ENCODE measurements around the gene HES2.

Gene HES2

DNA sequence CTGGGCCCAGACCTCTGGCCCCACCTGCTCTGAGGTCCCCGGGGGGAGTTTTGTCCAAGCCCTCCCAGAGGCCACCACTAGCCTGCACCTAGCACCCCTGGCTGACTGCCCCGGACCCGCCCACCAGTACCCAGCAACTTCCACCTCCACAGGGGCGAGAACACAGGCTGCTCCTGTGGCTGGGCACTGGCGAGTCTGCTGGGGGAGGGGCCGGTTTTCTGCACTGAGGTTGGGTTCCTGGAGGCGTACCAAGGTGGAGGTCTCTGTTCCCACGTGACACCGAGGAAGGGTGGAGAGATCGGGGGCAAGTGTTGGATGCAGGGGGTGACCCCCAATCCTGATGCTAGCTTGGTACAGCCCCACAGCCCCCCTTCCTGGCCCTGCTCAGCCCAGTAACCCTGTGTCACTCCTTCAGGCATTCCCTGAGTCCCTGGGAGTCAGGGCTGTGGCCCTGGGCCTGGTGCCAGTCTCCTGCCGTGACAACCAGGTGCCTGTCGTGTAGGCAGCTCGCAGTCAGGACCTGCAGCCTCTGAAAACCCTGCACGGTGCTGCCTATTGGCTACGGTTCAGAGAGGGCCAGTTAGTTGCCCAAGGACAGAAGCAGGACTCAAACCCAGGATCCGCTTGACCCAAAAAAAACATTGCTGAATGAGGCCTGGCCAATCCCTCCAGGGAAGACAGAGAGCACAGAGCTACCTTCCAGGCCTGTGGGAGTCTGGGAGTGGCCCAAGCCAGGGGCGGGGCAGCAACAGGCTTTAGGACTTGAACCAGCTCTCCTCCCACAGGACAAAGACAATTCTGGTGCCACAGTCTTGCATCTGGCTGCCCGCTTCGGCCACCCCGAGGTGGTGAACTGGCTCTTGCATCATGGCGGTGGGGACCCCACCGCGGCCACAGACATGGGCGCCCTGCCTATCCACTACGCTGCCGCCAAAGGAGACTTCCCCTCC, 8.0 kb upstream of the HES2 start:
- DNase-seq (ENCODE audit: low read depth, low spot score), result no peak
- peaks cover 38% of the 10 kb centered on the region for H3K27me3 ChIP-seq (ENCODE audit: insufficient read depth, insufficient read length)
- H3K9ac ChIP-seq (ENCODE audit: insufficient read length, low read depth), result no peak overlapping the region
- peaks cover 2% of the 10 kb centered on the region for H3K4me1 ChIP-seq (ENCODE audit: insufficient read depth, insufficient read length)
- H3K36me3 ChIP-seq (ENCODE audit: insufficient read depth, insufficient read length, low read length), result no peaks in the 10 kb centered on the region
- no peak overlapping the region for H3K4me3 ChIP-seq (ENCODE audit: insufficient read length, low read depth)
- TF ChIP-seq SUZ12 (IDR thresholded peaks at IDR 0.05; ENCODE audit: extremely low read depth, insufficient read depth, insufficient read length) (no peak), YY1 (IDR thresholded peaks at IDR 0.05; ENCODE audit: insufficient read depth, insufficient read length) (no peak), ZNF274 (IDR thresholded peaks at IDR 0.05; ENCODE audit: low read depth, low read length) (no peak)
- no peaks in the 10 kb centered on the region for H3K9me3 ChIP-seq (ENCODE audit: insufficient read depth, low read length)

DNA sequence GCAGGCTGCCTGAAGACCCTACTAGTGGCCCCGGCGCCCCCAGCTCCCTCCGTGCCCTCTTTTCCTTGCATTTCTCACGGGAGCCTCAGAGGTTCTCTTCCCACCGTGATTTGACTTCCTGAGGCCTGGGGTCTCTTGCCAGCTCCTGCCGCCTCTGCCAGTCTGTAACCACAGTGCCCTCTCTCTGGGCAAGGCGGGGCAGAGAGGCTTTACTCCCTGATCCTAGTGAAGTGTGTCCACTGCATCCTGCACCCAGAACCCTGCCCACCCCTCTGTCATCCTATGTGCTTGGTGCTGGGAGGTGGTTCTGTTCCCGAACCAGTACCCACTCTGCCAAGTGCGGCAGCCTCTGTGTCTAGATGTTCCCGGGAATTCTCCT, 7.2 kb upstream of the HES2 start:
- Histone ChIP-seq H3K4me3 (ENCODE audit: insufficient read length, low read depth) (no peak overlapping the region), H3K9me3 (ENCODE audit: insufficient read depth, low read length) (no peaks in the 10 kb centered on the region), H3K36me3 (ENCODE audit: insufficient read depth, insufficient read length, low read length) (no peaks in the 10 kb centered on the region), H3K9ac (ENCODE audit: insufficient read length, low read depth) (no peak overlapping the region), H3K27me3 (ENCODE audit: insufficient read depth, insufficient read length) (peaks cover 40% of the 10 kb centered on the region), H3K4me1 (ENCODE audit: insufficient read depth, insufficient read length) (peaks cover 2% of the 10 kb centered on the region)
- no peak for DNase-seq (ENCODE audit: low read depth, low spot score)
- TF ChIP-seq ZNF274 (IDR thresholded peaks at IDR 0.05; ENCODE audit: low read depth, low read length) (no peak), SUZ12 (IDR thresholded peaks at IDR 0.05; ENCODE audit: extremely low read depth, insufficient read depth, insufficient read length) (no peak), YY1 (IDR thresholded peaks at IDR 0.05; ENCODE audit: insufficient read depth, insufficient read length) (no peak)

DNA sequence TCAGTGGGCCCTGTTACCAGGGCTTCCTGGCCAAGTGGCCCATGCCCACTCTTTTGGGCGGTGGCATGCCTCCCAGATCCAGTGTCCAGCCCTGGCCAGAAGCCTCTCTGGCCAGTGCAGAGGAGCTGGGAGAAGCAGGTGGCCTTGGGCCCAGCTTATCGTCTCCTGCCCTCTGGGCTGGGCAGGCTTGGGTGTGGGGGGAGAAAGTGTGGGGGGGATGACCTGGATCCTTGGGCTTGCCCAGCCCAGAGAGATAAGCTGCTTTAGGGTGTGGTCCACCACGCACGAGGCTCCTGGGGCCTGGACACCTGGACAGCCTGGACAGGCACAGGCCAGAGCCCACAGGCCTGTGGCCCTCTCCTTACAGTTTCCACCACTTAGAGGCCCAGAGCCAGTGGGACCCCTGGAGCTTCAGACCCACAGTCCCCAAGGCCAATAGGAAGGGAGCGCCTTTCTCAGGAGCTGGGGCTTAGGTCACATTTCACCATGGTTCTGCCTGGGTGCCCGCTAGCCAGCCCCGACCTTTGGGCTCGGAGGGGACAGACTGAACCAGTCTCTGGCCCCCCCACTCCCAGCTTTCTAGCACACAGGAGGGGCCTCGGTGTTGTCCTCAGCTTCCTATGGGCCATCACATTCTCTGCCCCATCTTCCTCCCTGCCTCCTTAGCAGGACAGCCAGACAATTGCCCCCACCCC, 6.7 kb upstream of the HES2 start:
- TF ChIP-seq ZNF274 (IDR thresholded peaks at IDR 0.05; ENCODE audit: low read depth, low read length), result no peak
- no peak for TF ChIP-seq YY1 (IDR thresholded peaks at IDR 0.05; ENCODE audit: insufficient read depth, insufficient read length)
- no peak for TF ChIP-seq SUZ12 (IDR thresholded peaks at IDR 0.05; ENCODE audit: extremely low read depth, insufficient read depth, insufficient read length)
- DNase-seq (ENCODE audit: low read depth, low spot score), result no peak
- Histone ChIP-seq H3K4me3 (ENCODE audit: insufficient read length, low read depth) (no peak overlapping the region), H3K9ac (ENCODE audit: insufficient read length, low read depth) (no peak overlapping the region), H3K9me3 (ENCODE audit: insufficient read depth, low read length) (no peaks in the 10 kb centered on the region), H3K36me3 (ENCODE audit: insufficient read depth, insufficient read length, low read length) (no peaks in the 10 kb centered on the region), H3K4me1 (ENCODE audit: insufficient read depth, insufficient read length) (peaks cover 2% of the 10 kb centered on the region), H3K27me3 (ENCODE audit: insufficient read depth, insufficient read length) (peaks cover 46% of the 10 kb centered on the region)

DNA sequence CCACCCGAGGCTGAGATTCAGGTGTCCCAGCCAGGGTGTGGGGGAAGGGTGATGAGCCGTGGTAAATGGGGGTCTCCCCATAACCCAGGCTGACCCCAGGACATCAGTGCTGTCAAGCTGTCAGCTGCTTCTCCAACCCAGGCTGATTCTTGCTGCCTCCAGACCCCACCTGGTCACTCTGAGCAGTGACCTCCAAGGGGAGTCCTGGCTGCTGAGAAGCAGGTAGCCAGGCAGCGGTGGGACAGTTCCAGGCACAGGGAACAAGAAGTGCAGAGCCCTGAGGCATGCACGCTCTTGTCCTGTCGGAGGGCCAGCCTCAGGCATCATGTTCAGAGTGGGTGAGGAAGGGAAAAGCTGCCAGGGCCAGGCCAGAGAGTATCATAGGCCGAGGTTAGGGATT, 5.9 kb upstream of the HES2 start:
- DNase-seq (ENCODE audit: low read depth, low spot score), result no peak
- Histone ChIP-seq H3K36me3 (ENCODE audit: insufficient read depth, insufficient read length, low read length) (no peaks in the 10 kb centered on the region), H3K4me1 (ENCODE audit: insufficient read depth, insufficient read length) (no peaks in the 10 kb centered on the region), H3K4me3 (ENCODE audit: insufficient read length, low read depth) (no peak overlapping the region), H3K9ac (ENCODE audit: insufficient read length, low read depth) (no peak overlapping the region), H3K9me3 (ENCODE audit: insufficient read depth, low read length) (no peaks in the 10 kb centered on the region), H3K27me3 (ENCODE audit: insufficient read depth, insufficient read length) (peaks cover 53% of the 10 kb centered on the region)
- no peak for TF ChIP-seq ZNF274 (IDR thresholded peaks at IDR 0.05; ENCODE audit: low read depth, low read length)
- TF ChIP-seq YY1 (IDR thresholded peaks at IDR 0.05; ENCODE audit: insufficient read depth, insufficient read length), result no peak
- no peak for TF ChIP-seq SUZ12 (IDR thresholded peaks at IDR 0.05; ENCODE audit: extremely low read depth, insufficient read depth, insufficient read length)

DNA sequence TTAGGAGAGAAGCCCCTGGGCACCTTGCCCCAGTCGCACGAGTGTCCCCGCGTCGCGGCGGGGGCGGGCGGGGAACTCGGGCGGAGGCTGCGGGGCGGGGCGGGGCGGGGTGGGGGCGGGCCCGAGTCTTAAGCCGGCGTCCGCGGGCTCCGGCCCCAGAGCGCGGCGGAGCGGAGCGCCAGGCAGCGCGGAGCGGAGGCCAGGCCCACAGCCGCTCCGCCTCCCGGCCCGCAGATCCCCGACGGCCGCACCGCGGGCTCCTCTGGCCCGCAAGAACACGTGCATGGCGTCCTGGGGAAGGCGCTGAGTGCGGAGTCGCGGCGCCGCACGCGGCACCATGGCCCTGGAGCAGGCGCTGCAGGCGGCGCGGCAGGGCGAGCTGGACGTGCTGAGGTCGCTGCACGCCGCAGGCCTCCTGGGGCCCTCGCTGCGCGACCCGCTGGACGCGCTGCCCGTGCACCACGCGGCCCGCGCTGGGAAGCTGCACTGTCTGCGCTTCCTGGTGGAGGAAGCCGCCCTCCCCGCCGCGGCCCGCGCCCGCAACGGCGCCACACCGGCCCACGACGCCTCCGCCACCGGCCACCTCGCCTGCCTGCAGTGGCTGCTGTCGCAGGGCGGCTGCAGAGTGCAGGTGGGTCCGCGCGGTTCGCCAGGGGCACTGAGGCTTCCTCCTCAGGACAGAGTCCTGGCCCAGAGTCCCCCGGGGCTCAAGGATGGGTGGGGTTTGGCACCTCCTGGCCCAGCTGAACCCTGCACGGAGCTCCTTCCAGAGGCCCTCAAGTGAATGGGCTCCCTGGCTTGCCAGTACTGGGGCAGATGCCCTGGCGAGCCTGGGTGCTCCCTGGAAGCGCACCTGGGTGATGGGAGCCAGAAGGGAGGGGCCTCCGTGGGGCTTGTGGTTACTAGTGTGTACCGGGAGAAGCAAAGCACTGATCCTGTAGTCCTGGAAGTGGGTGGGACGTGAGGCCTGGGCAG, 5.2 kb upstream of the HES2 start, which contains the start of gene ESPN:
ESPN (plus strand) TSS at position 158 of the 975 bp plus-strand sequence; CDS start at position 338, 180 bp downstream.
- H3K27me3 ChIP-seq (ENCODE audit: insufficient read depth, insufficient read length), result peaks cover 61% of the 10 kb centered on the region
- no peak for DNase-seq (ENCODE audit: low read depth, low spot score)
- H3K36me3 ChIP-seq (ENCODE audit: insufficient read depth, insufficient read length, low read length), result no peaks in the 10 kb centered on the region
- TF ChIP-seq ZNF274 (IDR thresholded peaks at IDR 0.05; ENCODE audit: low read depth, low read length) (no peak), YY1 (IDR thresholded peaks at IDR 0.05; ENCODE audit: insufficient read depth, insufficient read length) (no peak), SUZ12 (IDR thresholded peaks at IDR 0.05; ENCODE audit: extremely low read depth, insufficient read depth, insufficient read length) (no peak)
- no peaks in the 10 kb centered on the region for H3K9me3 ChIP-seq (ENCODE audit: insufficient read depth, low read length)
- H3K9ac ChIP-seq (ENCODE audit: insufficient read length, low read depth), result peak within 1 kb of the TSS; percentile 32
- H3K4me3 ChIP-seq (ENCODE audit: insufficient read length, low read depth), result peak within 1 kb of the TSS; percentile 4
- no peaks in the 10 kb centered on the region for H3K4me1 ChIP-seq (ENCODE audit: insufficient read depth, insufficient read length)

DNA sequence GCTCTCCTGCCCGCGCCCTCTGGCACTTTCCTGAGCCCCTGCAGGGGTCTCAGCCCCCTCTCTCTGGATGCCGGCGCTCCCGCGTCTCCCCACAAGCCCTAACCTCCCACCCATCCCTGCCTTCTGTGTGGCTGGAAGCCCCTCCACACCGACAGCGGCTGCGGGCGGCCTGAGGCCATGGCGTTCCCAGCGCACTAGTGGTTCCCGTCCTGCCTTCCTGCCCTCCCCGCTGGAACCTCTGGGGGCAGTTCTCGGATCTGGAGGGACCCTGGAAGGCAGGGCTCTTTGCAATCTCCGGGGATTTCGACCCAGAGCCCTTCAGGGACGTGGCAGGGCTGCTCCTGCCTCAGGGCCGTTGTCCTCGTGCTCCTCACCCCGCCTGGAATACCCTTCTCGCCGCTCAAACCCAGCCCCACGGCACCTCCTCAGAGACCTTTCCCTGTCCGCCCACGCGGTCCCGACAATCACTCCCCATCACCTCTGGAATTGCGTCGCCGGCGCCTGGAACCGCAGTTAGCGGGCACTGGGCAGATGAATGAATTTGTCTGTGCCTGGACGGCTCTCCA, 4.4 kb upstream of the HES2 start:
- Histone ChIP-seq H3K9me3 (ENCODE audit: insufficient read depth, low read length) (no peaks in the 10 kb centered on the region), H3K9ac (ENCODE audit: insufficient read length, low read depth) (no peak overlapping the region), H3K27me3 (ENCODE audit: insufficient read depth, insufficient read length) (peaks cover 64% of the 10 kb centered on the region), H3K4me1 (ENCODE audit: insufficient read depth, insufficient read length) (no peaks in the 10 kb centered on the region), H3K36me3 (ENCODE audit: insufficient read depth, insufficient read length, low read length) (no peaks in the 10 kb centered on the region), H3K4me3 (ENCODE audit: insufficient read length, low read depth) (no peak overlapping the region)
- no peak for DNase-seq (ENCODE audit: low read depth, low spot score)
- TF ChIP-seq SUZ12 (IDR thresholded peaks at IDR 0.05; ENCODE audit: extremely low read depth, insufficient read depth, insufficient read length) (no peak), YY1 (IDR thresholded peaks at IDR 0.05; ENCODE audit: insufficient read depth, insufficient read length) (no peak), ZNF274 (IDR thresholded peaks at IDR 0.05; ENCODE audit: low read depth, low read length) (no peak)

Data from NT2/D1 (cell line).